GM21526 (cell line): ENCODE results near the gene RPS21.
"Not testable (repeated sequence)": the region's sequence is repeated elsewhere in the genome, so short reads cannot be mapped to it uniquely, and the experiment has no call there.

ENCODE experiments used
- ATAC-seq: cut with Tn5 transposase; IDR thresholded peaks from one replicate; pipeline ENCODE4 v1.9.1; 2021; ENCODE audit warnings: moderate library complexity; ENCODE audit not compliant: unreplicated experiment, low FRiP score

The RPS21 gene

GRCh38 chr20:62421716-62421990 lies 34.8 kb downstream of the RPS21 start:
- ATAC-seq: no peak

- no peak for ATAC-seq
Measured at GRCh38 chr20:62422636-62423325, 35.9 kb downstream of the RPS21 start.

- no peak for ATAC-seq
Measured at GRCh38 chr20:62423326-62423706, 36.4 kb downstream of the RPS21 start.

- ATAC-seq: no peak
Measured at GRCh38 chr20:62424249-62425107, 37.6 kb downstream of the RPS21 start.

GRCh38 chr20:62425281-62426058 lies 38.6 kb downstream of the RPS21 start:
- ATAC-seq: no peak

- not testable (repeated sequence) for ATAC-seq
Measured at GRCh38 chr20:62426059-62426348, 39.1 kb downstream of the RPS21 start.

GRCh38 chr20:62426699-62427131 lies 39.8 kb downstream of the RPS21 start:
- ATAC-seq: no peak

- no peak for ATAC-seq
Measured at GRCh38 chr20:62427172-62428001, 40.5 kb downstream of the RPS21 start, which contains the start of gene RBBP8NL. Gene RBBP8NL, minus strand, starts transcription at chr20:62427539. Its CDS starts 7,892 bp downstream, at chr20:62419647.

- no peak for ATAC-seq
Measured at GRCh38 chr20:62428002-62428372, 41.1 kb downstream of the RPS21 start.

- ATAC-seq: no peak
Measured at GRCh38 chr20:62428396-62429295, 41.7 kb downstream of the RPS21 start.

- ATAC-seq: no peak
Measured at GRCh38 chr20:62429455-62430310, 42.8 kb downstream of the RPS21 start.

- ATAC-seq: no peak
Measured at GRCh38 chr20:62430311-62430853, 43.5 kb downstream of the RPS21 start.

- no peak for ATAC-seq
Measured at GRCh38 chr20:62430866-62431447, 44.1 kb downstream of the RPS21 start.

GRCh38 chr20:62433658-62434497 lies 47.0 kb downstream of the RPS21 start:
- no peak for ATAC-seq

GRCh38 chr20:62436692-62437091 lies 49.8 kb downstream of the RPS21 start:
- ATAC-seq: no peak

- no peak for ATAC-seq
Measured at GRCh38 chr20:62437496-62437895, 50.6 kb downstream of the RPS21 start.

GRCh38 chr20:62437927-62438326 lies 51.0 kb downstream of the RPS21 start:
- no peak for ATAC-seq
